ENCODE data around the gene CYP2U1.

The CYP2U1 gene

DNA sequence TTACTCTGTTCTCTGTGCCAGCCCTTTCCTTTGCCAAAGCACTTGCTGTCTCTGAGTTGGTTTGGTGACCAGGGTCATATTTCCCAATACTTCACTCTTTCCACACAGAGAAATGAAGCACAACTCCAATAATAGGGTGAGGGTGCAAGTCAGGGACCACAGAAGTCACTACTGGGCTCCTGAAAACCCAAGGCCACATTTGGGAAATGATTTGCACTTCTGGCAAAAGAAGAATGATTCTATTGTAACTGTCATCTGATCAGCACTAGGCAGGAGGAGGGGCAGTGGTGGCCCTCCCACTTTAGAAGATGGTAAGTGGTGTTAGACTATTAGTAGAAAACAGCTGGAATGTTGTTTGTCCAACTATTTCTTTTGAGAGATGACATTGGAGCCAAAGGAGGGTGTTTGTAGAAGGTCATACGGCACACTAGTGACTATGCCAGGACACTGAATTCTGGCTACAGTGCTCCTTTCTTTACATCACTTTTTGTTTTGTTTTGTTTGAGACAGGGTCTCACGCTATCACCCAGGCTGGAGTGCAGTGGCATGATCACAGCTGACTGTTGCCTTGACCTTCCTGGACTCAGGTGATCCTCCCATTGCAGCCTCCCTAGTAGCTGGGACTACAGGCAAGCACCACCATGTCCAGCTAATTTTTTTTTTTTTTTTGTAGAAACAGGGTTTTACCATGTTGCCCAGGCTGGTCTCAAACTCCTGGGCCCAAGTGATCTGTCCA lies 47.5 kb downstream of the CYP2U1 start:
- ChIA-PET POLR2A (no interaction called here), CTCF (no interaction called here)
- no peak for TF ChIP-seq LEF1 (IDR thresholded peaks at IDR 0.05; ENCODE audit: borderline replicate concordance)
- TF ChIP-seq NFRKB (IDR thresholded peaks at IDR 0.05) = no peak
- TF ChIP-seq L3MBTL2 (conservative IDR thresholded peaks at IDR 0.05) = no peak
- no peak for TF ChIP-seq FOXM1 (IDR thresholded peaks at IDR 0.05; ENCODE audit: borderline replicate concordance)
- DNase-seq (ENCODE audit: extremely low spot score) = no peak

DNA sequence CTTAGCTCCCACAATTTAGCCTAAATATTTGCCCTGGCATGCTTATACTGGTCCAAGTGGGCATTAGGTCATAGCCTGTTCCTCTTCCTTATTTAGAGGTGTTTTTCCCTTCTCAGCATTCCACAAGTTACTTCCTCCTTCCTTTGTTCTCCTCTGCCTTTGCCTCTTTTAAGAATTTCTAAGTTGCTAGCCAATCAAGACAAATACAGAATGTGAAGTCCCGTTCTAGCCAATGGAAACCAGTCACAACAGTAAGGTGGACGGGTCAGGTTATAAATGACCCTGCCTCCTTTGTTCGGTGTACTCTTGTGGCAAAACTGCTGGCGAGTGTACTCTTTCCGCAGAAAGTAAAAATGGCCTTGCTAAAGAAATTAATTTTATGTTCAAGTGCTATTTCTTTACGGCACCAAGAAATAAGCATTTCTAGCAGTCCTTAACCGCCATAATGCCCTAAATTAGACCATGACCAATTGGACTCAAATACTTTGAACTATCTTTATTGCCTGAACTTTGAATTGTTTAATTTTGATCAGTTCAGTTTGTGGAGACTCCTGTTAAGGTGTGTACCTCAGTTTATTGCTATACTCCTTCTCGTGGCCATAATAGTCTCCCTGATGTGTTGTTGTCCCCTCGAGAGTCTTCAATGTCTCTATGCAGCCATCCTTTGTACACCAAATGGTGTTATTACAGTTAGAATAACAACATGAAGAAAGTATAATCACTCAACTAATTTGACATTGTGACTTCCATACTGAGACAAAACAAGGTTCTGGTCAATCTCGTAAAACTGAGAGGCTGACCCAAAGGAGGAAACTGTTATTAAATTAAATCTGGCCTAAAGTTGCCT lies 56.8 kb downstream of the CYP2U1 start:
- ChIA-PET CTCF (no interaction called here), POLR2A (interaction anchor here (0.6 to 0.8 kb wide), 2 partner anchors 47 to 275 kb away, joined by 3 read pairs; no protein-coding TSS in a partner anchor)
- no peak for DNase-seq (ENCODE audit: extremely low spot score)
- TF ChIP-seq FOXA1 (IDR thresholded peaks at IDR 0.05) (no peak), LEF1 (IDR thresholded peaks at IDR 0.05; ENCODE audit: borderline replicate concordance) (no peak), CTBP1 (IDR thresholded peaks at IDR 0.05; ENCODE audit: borderline replicate concordance) (no peak), ZNF384 (IDR thresholded peaks at IDR 0.05) (no peak), HDGF (IDR thresholded peaks at IDR 0.05; ENCODE audit: borderline replicate concordance) (no peak), BHLHE40 (IDR thresholded peaks at IDR 0.05; ENCODE audit: borderline replicate concordance) (no peak), ELF4 (IDR thresholded peaks at IDR 0.05) (no peak), TARDBP (IDR thresholded peaks at IDR 0.05) (no peak), SUZ12 (IDR thresholded peaks at IDR 0.05) (no peak), SP1 (IDR thresholded peaks at IDR 0.05) (no peak), L3MBTL2 (conservative IDR thresholded peaks at IDR 0.05) (no peak), NFRKB (IDR thresholded peaks at IDR 0.05) (no peak), FOXK2 (IDR thresholded peaks at IDR 0.05) (no peak), ARNT (IDR thresholded peaks at IDR 0.05) (no peak)
- TF ChIP-seq, protein P1, sequence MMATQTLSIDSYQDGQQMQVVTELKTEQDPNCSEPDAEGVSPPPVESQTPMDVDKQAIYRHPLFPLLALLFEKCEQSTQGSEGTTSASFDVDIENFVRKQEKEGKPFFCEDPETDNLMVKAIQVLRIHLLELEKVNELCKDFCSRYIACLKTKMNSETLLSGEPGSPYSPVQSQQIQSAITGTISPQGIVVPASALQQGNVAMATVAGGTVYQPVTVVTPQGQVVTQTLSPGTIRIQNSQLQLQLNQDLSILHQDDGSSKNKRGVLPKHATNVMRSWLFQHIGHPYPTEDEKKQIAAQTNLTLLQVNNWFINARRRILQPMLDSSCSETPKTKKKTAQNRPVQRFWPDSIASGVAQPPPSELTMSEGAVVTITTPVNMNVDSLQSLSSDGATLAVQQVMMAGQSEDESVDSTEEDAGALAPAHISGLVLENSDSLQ (IDR thresholded peaks at IDR 0.05) = no peak

GRCh38 chr4:107988763-107989035 lies 57.4 kb downstream of the CYP2U1 start:
- TF ChIP-seq FOXK2 (IDR thresholded peaks at IDR 0.05) (no peak), CTBP1 (IDR thresholded peaks at IDR 0.05; ENCODE audit: borderline replicate concordance) (no peak), ARNT (IDR thresholded peaks at IDR 0.05) (no peak), ZNF384 (IDR thresholded peaks at IDR 0.05) (no peak), FOXA1 (IDR thresholded peaks at IDR 0.05) (no peak), FOXM1 (IDR thresholded peaks at IDR 0.05; ENCODE audit: borderline replicate concordance) (no peak), NFRKB (IDR thresholded peaks at IDR 0.05) (no peak), L3MBTL2 (conservative IDR thresholded peaks at IDR 0.05) (no peak)
- TF ChIP-seq, protein P1 (IDR thresholded peaks at IDR 0.05) = no peak
- peak; percentile 42 for DNase-seq (ENCODE audit: extremely low spot score)
- ChIA-PET POLR2A (interaction anchor here (0.6 to 0.8 kb wide), 2 partner anchors 47 to 274 kb away, joined by 3 read pairs; no protein-coding TSS in a partner anchor), CTCF (no interaction called here)

DNA sequence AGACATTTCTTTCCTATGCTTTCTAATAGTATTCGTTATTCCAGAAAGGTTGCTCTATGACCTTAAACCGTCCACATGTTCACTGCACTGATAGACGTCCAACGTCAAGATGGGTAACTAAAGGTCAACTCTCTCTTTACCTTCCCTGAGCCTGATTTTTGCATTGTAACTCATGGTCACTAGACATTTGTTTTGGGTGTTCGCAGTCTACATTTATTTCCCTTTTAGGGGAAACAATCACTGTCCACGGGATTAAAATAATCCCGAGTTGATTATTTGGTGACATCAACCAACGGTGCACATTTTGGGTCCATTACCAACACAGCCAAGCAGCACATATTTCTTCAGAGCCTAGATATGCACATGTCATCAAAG lies 57.8 kb downstream of the CYP2U1 start:
- no peak for DNase-seq (ENCODE audit: extremely low spot score)
- TF ChIP-seq FOXK2 (IDR thresholded peaks at IDR 0.05) (no peak), FOXA1 (IDR thresholded peaks at IDR 0.05) (no peak), FOXM1 (IDR thresholded peaks at IDR 0.05; ENCODE audit: borderline replicate concordance) (no peak), HDGF (IDR thresholded peaks at IDR 0.05; ENCODE audit: borderline replicate concordance) (no peak), ARNT (IDR thresholded peaks at IDR 0.05) (no peak), CTBP1 (IDR thresholded peaks at IDR 0.05; ENCODE audit: borderline replicate concordance) (no peak), NFRKB (IDR thresholded peaks at IDR 0.05) (no peak), TARDBP (IDR thresholded peaks at IDR 0.05) (no peak), SUZ12 (IDR thresholded peaks at IDR 0.05) (no peak), BHLHE40 (IDR thresholded peaks at IDR 0.05; ENCODE audit: borderline replicate concordance) (no peak), SP1 (IDR thresholded peaks at IDR 0.05) (no peak)
- TF ChIP-seq, protein P1 (IDR thresholded peaks at IDR 0.05) = no peak
- ChIA-PET CTCF (no interaction called here), POLR2A (interaction anchor here (0.8 kb wide), 1 partner anchor 274 kb away, joined by 3 read pairs; no protein-coding TSS in a partner anchor)

DNA sequence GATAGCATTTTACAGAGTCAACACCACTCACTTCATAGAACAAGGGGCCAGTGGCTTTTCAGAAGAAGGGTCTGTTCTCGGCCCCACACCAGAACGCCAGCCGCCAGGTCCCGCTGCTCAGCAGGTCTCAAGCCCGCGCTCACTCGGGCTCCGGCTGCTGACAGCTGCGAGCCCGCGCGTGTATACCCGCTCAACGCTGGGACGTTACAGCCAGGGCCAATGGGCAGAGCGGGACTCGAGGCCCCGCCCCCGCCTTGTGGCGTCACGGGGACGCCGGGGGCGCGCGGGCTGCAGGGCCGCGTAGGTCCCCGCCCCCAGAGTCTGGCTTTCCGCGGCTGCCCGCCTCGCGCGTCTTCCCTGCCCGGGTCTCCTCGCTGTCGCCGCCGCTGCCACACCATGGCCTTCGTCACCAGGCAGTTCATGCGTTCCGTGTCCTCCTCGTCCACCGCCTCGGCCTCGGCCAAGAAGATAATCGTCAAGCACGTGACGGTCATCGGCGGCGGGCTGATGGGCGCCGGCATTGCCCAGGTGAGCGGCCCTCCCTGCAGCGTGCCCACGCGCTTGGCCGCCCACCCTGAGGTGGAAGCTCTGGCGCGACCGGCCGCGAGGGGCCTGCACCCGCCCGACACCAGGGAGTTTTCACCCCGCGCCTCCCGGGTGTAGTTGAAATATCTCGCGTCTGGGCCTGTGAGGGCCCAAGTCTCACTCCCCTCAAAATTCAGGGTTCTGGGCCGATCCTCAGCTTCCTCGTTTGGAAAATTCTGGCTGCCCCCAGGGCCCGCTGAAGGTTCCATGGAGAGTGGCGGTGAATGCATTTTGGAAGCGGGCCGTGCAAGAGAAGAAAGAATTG lies 58.4 kb downstream of the CYP2U1 start, which contains the start of gene HADH:
Gene HADH (plus strand): TSS at position 353 of the 850 bp plus-strand sequence. CDS start 44 bp downstream, at position 397.
- ChIA-PET POLR2A (interaction anchor here (1.3 kb wide), 1 partner anchor 12 kb away, joined by 3 read pairs; no protein-coding TSS in a partner anchor), CTCF (no interaction called here)
- TF ChIP-seq HDGF (IDR thresholded peaks at IDR 0.05; ENCODE audit: borderline replicate concordance) (0 out of 2 replicates have a peak, but pooled peaks have one; percentile 40), L3MBTL2 (conservative IDR thresholded peaks at IDR 0.05) (peak; percentile 74), LEF1 (IDR thresholded peaks at IDR 0.05; ENCODE audit: borderline replicate concordance) (no peak), FOXA1 (IDR thresholded peaks at IDR 0.05) (no peak)
- TF ChIP-seq, protein P1 (IDR thresholded peaks at IDR 0.05) = peak; percentile 57; the same call in 1 of the 2 replicates
- DNase-seq (ENCODE audit: extremely low spot score) = peak; percentile 94
